Stimulated activated CD8-positive, alpha-beta memory T cell treated with anti-CD3 and anti-CD28 coated beads, Interleukin-15, amount 100 ng/mL, for 1 hour (primary cell): ENCODE results near the gene TUT7.
"Not testable (repeated sequence)": the region's sequence is repeated elsewhere in the genome, so short reads cannot be mapped to it uniquely, and the experiment has no call there.

ENCODE experiments used
- DNase-seq: peaks from one replicate; pipeline ENCODE4 v3.0.0-alpha.2; 2020; ENCODE audit warnings: low read depth

The TUT7 gene

DNA sequence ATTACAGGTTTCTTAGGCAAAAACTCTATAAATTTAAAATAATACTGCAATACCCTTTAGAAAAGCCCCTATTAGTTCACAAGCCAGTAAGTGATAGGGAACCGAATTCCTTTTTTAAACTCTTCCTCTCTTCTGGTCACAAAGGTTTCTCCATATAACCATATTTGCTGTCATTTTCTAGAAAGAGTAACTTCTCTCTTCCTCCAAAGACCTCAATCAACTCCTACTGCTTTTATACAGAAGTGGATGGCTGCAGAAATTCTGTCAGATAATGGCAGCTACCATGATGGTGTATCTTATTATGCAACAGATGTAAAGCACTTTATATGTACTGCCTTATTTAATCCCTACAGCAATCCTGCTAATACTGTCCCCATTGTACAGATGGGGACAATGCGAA is 6.2 kb downstream of the TUT7 start:
- DNase-seq: no peak

DNA sequence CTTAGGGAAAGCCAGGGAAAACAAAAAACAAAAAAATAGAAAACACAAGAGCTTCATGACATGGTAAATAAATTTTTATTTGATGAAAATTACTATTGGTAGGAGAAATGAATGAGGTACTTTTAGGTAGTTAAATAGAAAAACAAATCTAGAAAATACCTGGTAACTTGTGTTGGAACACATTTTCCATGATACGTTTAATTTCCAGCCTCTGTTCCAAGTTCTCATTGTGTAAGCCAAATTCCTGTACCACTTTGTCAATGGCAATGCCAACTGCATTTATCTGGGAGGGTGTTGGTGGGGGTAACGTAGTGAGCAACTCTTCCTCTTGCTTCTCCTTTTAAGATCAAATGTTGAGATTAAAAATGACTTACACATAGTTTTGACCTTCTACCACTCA is 9.4 kb downstream of the TUT7 start:
- no peak for DNase-seq

DNA sequence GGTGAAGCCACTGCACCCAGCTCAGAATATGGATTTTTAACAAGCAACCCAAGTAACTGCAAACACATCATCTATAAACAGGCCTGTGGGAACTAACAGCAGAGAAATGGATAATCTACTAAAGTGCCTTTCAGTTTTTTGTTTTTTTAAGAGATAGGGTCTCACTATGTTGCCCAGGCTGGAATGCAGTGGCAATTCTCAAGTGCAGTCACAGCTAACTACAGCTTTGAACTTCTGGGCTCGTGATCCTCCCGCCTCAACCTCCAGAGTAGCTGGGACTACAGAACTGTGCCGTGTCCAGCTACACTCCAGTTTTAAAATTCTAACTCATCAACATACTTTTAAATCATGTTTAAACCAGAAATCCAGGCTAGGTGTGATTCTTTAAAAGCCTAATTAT is 11.9 kb downstream of the TUT7 start:
- DNase-seq: no peak

DNA sequence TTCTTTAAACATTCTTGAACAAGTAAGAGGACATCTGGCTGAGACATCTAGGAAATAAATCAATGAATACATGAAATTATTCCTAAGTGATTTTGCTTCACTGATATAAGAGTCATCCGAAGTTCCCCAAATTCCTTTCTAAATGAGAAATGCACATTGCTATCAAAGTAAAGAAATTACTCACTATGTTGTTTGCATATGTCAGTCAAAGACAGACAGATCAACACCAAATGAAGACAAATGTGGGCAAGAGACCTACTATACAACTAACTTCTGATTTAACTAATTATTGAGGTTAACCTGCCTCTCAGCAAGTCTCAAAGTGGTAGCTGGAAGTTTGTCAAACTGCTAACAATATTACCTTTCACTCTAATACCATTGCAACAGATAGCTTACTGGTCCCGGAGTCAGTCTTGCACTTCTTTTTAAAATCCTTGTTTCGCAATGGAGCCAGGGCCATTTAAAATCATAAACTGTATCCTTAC is 13.2 kb downstream of the TUT7 start:
- no peak for DNase-seq

DNA sequence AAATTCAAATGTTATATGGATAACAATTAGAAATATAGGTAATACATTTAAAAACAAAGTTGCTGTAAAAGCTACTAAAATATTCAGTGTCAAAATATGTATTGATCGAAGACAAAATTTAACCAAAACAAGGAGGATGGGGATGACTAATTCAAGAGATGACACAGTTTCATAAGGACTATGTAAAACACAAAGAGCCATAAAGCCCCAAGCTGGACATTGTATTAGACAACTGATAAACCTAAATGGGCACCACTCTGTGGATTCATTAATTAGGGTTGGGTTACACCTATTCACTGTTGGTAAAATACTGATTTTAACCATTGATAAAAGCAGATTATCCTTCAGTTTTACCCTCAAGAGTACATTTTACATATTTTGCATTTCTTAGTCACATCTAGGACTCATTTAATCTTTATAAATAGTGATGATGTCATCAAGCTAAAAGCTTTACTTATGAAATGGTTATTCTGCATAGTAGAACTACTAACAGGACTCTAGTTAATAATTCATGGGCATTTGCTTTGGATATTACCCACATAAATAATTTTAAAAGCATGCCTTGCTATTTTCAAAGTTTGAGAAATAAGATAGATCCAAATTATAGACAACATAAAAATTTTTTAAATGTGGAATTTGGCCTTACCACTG is 13.7 kb downstream of the TUT7 start:
- DNase-seq: no peak

DNA sequence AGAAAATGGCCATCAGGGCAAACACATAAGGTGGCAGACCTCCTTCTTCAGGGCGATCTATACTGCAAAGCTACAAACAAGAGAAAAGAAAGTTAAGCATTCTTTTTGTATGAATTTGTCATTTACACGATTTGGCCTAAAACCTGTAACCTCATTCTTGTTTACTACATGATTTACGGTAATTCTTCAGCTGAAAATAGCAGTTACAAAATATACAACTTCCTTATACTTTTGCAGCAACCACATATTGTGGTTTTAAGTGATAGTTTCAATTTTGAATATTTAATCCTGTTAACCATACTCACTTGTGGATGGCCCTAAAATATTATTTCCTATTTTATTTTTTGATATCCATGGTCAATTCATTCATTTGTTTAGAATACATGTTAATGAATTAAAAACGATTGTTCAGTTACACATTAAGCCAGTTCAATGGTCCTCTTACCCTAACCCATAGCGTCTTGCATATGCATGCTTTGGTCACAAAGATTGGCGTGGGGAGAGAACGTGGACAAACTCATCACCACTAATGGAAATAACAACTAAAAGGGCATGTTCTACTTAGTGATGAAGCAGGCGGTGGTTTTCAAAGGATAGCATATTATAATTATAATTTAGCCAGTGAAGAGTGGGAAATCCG is 16.6 kb downstream of the TUT7 start:
- no peak for DNase-seq

DNA sequence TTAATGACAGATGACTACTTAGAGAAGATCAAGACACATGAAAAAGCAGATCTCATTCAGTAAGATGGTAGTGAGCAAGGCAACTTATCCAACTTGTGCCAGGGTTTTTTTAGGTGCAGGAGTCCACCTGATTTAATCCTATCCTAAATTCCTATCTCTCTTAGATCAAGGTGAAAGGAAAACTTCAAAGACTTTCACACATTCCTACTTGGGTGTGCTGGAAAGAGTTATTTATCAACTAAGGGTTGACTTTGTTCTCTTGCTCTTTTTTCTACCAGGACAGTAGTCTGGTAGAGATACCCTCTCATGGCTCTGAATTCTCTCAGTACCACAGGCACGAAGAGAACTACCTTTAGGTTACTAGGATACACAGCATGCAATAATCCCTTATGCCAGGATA is 18.2 kb downstream of the TUT7 start:
- no peak for DNase-seq

DNA sequence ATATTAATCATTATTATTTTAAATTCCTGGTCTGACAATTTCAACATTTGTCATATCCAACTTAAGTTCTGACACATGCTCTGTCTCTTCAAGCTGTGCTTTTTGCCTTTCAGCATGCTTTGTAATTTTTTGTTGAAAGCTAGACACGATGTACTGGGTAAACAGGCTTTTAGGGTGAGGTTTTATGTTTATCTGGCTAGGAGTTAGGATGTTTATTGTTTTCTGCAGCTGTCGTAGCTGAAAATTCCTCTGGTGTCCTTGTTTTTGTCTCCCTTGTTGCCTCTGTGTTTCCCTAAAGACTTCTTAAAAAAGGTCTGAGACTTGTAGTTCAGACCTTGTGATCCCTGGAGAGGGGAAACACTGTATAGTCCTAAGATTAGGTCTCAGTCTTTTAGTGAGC is 20.6 kb downstream of the TUT7 start:
- DNase-seq: no peak

DNA sequence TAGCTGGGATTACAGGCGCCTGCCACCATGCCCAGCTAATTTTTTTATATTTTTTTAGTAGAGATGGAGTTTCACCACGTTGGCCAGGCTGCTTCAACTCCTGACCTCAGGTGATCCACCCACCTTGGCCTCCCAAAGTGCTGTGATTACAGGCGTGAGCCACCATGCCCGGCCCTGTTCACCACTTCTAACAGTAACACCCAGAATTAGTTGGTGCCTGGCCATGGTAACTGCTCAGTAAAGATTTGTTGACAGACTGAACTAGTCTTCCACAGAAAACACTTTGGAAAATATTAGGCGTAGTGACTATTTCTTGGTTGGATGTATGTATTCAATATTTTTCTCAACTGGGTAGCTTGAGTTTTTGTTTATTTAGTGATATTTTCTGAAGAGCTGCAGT is 24.0 kb downstream of the TUT7 start:
- no peak for DNase-seq

DNA sequence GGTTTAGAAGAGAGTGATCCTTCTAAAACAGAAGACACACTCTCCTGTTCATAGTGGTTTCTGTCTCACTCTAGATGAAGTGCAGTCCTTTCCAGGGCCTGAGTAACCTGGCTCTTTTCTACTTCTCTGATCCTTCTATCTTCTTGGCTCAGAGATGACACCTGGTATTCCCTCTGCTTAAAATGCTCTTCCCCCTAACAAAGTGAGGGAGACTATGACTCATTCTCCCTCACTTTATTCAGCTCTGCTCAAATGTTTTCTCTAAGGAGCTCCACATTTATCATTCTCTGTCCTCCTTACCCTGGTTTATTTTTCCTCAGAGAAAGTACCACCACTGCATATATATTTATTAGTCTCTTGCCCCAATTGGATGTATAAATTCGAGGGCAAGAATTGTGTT is 24.6 kb downstream of the TUT7 start:
- no peak for DNase-seq

DNA sequence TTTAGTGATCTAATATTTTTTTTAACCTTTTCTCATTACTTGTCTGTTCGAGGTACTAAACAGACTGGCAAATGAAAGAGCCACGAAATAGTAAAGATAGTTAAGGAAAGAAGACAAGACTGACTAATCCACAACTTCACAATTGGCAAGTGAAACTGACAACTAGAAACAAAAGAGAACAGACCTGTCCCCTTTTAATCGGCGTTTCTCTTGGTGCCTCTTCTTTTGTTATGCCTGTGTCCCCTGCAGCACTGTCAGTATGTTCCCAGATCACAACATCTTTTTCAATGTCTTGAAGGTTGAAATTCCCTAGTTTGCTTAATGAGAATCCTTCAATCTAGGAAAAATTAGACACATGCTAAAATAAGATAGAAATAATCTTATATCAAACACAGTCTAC is 26.1 kb downstream of the TUT7 start:
- no peak for DNase-seq

DNA sequence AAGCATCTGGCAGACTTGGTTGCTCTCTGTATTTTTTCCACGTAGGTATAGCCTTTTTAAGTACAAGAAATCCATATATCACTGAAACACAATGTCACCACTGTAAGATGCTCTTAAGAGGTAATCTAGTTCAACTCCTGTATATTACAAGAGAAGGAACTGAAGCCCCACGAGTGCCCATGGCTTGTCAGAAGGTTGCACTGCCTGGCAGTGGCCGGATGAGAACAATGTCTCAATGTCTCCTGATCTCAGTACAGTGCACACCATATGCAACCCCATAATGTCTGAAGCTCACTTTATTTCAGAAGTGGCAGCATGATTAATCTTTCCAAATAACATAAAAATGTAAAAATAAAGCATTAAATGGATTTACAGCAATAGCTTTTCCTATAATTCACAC is 27.7 kb downstream of the TUT7 start:
- no peak for DNase-seq

DNA sequence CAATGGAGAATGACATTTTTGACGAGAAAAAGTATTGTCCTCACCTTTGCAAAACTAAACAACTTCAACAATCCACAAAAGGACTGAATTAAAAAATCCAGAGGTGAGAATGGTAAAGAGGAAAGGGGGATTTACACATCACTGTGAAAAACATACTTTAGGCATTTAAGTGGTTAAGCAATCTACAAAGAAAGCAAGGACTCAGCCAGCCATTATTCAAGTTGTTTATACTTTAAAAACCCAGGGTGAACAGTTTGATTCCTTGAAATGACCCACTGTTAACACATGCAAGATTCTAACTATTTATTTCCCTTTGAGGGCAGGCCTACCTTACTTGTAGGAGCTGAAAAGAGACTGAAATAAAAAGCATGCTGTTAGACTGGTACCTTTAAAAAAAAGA is 29.3 kb downstream of the TUT7 start:
- DNase-seq: no peak

DNA sequence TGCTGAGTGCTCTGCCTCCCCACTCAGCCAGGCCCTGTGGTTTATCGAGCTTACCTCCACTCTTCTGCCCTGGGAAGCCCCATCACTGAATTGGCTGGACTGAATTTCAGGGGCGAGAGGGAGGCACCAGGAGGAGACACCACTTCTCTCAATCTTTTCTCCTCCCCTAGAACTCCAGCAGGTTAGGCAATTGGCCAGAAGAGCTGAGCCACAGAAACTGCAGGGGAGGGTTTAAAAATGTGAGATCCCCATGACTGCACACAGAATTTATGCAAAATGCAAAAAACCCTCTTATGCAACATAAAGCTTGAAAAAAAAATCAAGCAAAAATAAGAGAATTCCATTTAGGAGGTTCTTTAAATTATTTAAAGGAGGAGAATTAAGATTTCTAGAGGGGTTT is 29.9 kb downstream of the TUT7 start:
- no peak for DNase-seq

DNA sequence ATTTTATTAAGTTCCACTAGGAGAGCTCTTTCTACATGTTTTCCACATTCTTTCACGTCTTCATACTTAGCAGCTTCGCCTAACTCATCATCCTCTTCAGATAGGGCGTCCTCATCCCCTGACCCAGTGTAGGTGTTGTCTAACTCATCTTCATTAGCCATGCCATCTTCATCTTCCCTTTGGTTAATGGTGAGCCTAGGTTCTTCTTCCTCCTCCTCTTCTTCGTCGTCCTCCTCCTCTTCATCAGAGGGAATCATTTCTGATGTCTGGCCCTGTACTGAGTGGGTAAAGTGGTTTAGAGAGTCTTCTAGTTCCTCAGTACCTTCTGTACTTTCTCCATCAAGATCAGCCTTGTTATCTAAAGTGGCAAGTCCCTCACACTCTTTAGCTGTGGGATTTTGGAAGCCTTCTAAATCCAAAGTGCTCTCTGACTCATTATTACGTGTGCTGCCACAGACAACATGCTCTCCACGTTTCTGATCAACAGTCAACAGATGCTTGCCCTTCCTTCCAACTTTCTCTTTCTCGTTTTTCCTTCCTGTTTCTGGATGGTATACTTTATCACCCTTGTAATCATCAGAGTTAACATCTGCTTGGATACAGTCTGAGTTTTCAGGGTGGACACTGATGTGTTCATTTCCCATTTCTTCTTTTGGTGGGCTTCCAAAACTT is 31.1 kb downstream of the TUT7 start:
- no peak for DNase-seq

DNA sequence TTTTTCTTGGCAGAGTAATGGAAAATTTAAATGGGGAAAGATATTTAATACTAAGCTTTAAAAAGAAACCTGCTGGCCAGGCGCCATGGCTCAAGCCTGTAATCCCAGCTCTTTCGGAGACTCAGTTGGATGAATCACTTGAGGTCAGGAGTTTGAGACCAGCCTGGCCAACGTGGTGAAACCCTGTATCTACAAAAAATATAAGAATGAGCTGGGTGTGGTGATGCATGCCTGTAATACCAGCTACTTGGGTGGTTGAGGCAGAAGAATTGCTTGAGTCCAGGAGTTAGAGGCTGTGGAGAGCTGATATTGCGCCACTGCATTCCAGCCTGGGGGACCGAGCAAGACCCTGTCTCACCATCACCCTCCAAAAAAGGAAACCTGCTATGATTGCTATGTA is 32.8 kb downstream of the TUT7 start:
- DNase-seq: no peak

DNA sequence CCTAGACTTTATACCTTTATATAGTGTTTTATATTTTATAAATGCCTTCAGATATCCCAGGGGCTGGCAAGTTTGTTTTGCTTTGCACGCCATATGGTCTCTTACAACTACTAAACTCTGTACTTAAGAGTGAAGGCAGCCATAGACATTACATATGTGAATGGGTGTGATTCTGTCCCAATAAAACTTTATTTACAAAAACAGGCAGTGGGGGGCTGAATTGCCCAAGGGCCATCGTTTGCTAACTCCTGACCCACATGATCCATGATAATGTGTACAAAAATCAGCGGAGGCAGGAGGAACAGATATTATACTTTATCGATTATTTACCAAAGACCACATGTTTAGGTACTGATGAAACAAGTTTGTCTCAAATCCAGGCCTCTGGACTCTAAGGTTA is 36.0 kb downstream of the TUT7 start:
- DNase-seq: no peak

DNA sequence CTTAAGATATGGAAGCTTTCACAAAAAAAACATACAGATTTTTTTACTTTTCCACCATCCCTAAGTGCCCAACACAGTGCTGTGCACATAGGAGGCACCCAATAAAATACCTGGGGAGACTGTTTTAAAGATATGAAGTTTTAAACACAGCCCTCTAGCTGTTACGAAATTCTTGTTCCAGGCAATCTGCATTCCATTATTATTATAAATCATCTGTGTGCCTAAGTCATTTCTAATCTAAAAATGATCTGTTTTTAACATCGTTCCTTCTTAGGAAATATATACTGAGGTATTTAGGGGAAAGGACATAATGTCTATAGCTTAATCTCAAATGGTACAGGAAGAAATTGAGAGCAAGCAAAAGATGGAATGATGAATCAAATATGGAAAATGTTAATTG is 39.1 kb downstream of the TUT7 start:
- DNase-seq: no peak

DNA sequence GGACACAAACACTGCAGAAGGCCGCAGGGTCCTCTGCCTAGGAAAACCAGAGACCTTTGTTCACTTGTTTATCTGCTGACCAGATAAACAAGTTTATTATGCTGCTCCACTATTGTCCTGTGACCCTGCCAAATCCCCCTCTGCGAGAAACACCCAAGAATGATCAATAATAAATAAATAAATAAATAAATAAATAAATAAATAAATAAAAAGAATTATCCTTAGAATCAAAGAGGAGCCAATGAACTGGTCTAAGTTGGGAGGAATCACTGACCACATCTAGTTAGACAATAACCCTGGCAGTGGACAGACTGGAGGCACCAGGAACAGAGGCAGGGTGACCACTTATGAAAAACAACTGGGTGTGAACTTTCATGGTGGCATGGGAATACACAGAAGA is 41.3 kb downstream of the TUT7 start:
- DNase-seq: not testable (repeated sequence)

DNA sequence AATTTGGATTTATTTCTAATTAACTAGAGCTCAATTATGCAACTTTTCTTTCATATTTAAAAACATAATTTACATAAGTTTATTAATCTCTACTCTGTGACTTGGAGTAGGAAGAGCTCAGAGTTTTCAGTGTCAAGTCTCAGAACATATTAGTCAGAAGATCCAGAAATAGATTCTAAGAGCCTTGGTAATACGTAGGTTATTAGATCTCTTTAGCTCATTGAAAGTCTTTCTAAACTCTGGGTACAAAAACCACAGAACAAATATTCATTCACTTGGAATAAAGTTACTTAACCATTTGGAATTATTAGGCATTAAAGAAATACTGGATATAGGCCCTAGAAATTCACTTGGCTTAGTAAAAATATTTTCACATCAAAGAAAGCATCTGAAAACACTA is 45.5 kb downstream of the TUT7 start:
- DNase-seq: no peak

DNA sequence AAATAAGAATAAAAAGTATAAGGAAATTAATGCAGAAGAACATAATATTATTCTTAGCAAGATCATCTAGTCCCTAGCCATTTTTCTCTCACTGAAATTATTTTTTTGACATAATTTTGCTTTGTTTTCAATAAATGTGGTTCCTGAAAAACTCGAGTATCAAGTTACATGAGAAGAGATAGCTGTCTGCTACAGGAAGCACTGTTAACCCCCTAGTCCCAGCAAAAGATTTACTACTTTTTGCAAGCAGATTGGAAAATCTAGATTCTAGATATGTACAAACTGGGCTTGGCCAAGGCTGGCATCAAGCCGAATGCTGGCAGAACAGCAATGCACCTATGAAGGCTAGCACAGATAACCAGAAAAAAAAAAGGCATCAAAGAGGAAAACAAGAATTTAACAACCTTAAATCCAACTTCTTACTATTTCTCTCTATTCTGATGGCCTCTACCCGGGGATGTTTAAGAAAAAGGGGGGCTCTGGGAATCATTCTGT is 49.9 kb downstream of the TUT7 start:
- DNase-seq: no peak

DNA sequence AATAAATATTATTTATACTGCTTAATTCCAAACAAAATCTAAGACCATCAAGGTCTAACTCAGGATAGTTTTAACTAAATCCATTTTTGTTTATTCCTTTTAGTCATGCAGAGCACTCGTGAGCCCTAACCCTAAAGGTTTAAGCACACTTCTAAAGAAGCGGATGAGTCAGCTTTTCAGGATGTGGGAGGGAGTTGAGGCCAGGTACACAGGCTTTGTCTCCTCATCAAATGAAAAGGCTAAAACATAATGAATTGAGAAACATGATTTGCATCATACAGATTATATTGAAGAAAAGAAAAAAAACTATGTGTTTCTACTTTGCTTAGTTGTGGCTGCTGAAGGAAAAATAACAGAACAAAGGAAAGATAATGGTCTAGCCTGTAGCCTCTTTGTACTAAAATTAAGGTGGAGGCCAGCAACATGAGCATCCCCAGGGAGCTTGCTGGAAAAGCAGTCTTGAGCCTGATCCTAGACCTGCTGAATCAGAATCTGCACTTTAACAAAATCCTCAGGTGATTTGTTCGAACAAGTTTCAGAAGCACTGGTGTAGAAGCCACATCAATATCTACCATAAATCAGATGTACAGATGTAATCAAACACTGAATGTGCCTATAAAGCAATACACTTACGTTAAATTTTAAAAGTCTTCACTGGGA is 50.8 kb downstream of the TUT7 start:
- no peak for DNase-seq

DNA sequence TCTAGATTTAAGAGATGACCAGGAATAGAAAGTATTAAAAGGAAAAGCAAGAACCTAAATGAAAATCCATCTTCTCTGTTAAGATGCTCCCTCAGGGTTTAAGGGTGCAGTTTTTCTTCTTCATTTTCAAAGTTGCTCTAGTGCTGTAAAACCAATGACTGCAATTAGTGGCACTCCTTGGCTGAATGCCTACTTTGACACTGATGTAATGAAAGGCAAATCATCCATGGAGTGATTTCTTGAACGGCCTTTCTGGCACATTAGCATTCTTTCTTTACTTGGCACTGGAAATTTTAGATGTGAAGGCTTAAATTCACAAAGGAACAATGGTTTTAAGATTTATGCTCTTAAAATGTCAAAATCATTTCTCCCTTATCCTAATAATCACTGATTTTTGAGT is 52.5 kb downstream of the TUT7 start:
- DNase-seq: no peak
